GM18867 (cell line): ENCODE measurements around the gene PAPPA.

Source experiments
- ATAC-seq: cut with Tn5 transposase; IDR thresholded peaks from one replicate; pipeline ENCODE4 v1.9.1; 2021; ENCODE audit warnings: mild to moderate bottlenecking, moderate library complexity; ENCODE audit not compliant: unreplicated experiment

The PAPPA gene

GRCh38 chr9:116178481-116179211, 25.1 kb downstream of the PAPPA start:
- no peak for ATAC-seq

- ATAC-seq = no peak
These were observed 26.0 kb downstream of the PAPPA start for GRCh38 chr9:116179568-116179967.

- ATAC-seq = no peak
These were observed 28.4 kb downstream of the PAPPA start for GRCh38 chr9:116181853-116182610.

- ATAC-seq = no peak
These were observed 29.3 kb downstream of the PAPPA start for GRCh38 chr9:116182876-116183275.

- no peak for ATAC-seq
These were observed 34.1 kb downstream of the PAPPA start for GRCh38 chr9:116187570-116188170.

- no peak for ATAC-seq
These were observed 36.1 kb downstream of the PAPPA start for GRCh38 chr9:116189683-116190082.

GRCh38 chr9:116190637-116191396, 37.2 kb downstream of the PAPPA start:
- ATAC-seq = no peak

- no peak for ATAC-seq
These were observed 38.2 kb downstream of the PAPPA start for GRCh38 chr9:116191576-116192415.

- ATAC-seq = no peak
These were observed 40.0 kb downstream of the PAPPA start for GRCh38 chr9:116193636-116194035.

GRCh38 chr9:116196806-116197205, 43.2 kb downstream of the PAPPA start:
- no peak for ATAC-seq

- ATAC-seq = no peak
These were observed 44.8 kb downstream of the PAPPA start for GRCh38 chr9:116198344-116198743.

- no peak for ATAC-seq
These were observed 48.8 kb downstream of the PAPPA start for GRCh38 chr9:116202219-116202912.

GRCh38 chr9:116204252-116204882, 50.8 kb downstream of the PAPPA start:
- ATAC-seq = no peak

GRCh38 chr9:116207371-116208111, 54.0 kb downstream of the PAPPA start:
- no peak for ATAC-seq

- no peak for ATAC-seq
These were observed 55.0 kb downstream of the PAPPA start for GRCh38 chr9:116208417-116209232.

- ATAC-seq = no peak
These were observed 56.0 kb downstream of the PAPPA start for GRCh38 chr9:116209414-116210116.
